ENCODE data around the gene RAD51B.

Gene RAD51B

GRCh38 chr14:68315081-68315480 is 495.5 kb downstream of the RAD51B start:
- DNase-seq = no peak

- DNase-seq = no peak
Observed at GRCh38 chr14:68316078-68316868, 496.7 kb downstream of the RAD51B start.

GRCh38 chr14:68317239-68317638 is 497.7 kb downstream of the RAD51B start:
- no peak for DNase-seq

- no peak for DNase-seq
Observed at GRCh38 chr14:68318828-68319227, 499.2 kb downstream of the RAD51B start.

- no peak for DNase-seq
Observed at GRCh38 chr14:68320495-68320894, 500.9 kb downstream of the RAD51B start.

- DNase-seq = no peak
Observed at GRCh38 chr14:68322940-68323620, 503.5 kb downstream of the RAD51B start.

GRCh38 chr14:68325267-68325807 is 505.8 kb downstream of the RAD51B start:
- DNase-seq = no peak

GRCh38 chr14:68327231-68327630 is 507.7 kb downstream of the RAD51B start:
- DNase-seq = no peak

- DNase-seq = no peak
Observed at GRCh38 chr14:68328509-68328908, 508.9 kb downstream of the RAD51B start.

- DNase-seq = no peak
Observed at GRCh38 chr14:68331426-68331825, 511.8 kb downstream of the RAD51B start.

GRCh38 chr14:68331991-68332390 is 512.4 kb downstream of the RAD51B start:
- DNase-seq = no peak

- no peak for DNase-seq
Observed at GRCh38 chr14:68333262-68333661, 513.7 kb downstream of the RAD51B start.

- no peak for DNase-seq
Observed at GRCh38 chr14:68335312-68335711, 515.7 kb downstream of the RAD51B start.

GRCh38 chr14:68336165-68336564 is 516.6 kb downstream of the RAD51B start:
- no peak for DNase-seq

GRCh38 chr14:68337279-68337678 is 517.7 kb downstream of the RAD51B start:
- no peak for DNase-seq

GRCh38 chr14:68340262-68340661 is 520.7 kb downstream of the RAD51B start:
- no peak for DNase-seq

GRCh38 chr14:68341411-68342212 is 522.0 kb downstream of the RAD51B start:
- no peak for DNase-seq

- no peak for DNase-seq
Observed at GRCh38 chr14:68342216-68342763, 522.7 kb downstream of the RAD51B start.

- DNase-seq = no peak
Observed at GRCh38 chr14:68343534-68344118, 524.0 kb downstream of the RAD51B start.

- no peak for DNase-seq
Observed at GRCh38 chr14:68345738-68346137, 526.2 kb downstream of the RAD51B start.

- no peak for DNase-seq
Observed at GRCh38 chr14:68346556-68347343, 527.2 kb downstream of the RAD51B start.
